ENCODE data around the gene PTPRG. TPM values are rescaled to one million over a fixed set of nuclear protein-coding genes. Genes with fewer than 3 reads are reported as not detected.

The PTPRG gene
- total RNA-seq, 2 experiments from 2014 or later = 0.13 to 0.70 TPM

- H3K9me2 ChIP-seq (ENCODE audit: insufficient read depth, low read length) = no peaks in the 10 kb centered on the region
- no peak for TF ChIP-seq CTCF (conservative IDR thresholded peaks at IDR 0.05; ENCODE audit: low read length)
- TF ChIP-seq EZH2phosphoT487 (IDR thresholded peaks at IDR 0.05; ENCODE audit: borderline replicate concordance, low read depth, low read length) = no peak
- no peaks in the 10 kb centered on the region for H4K20me1 ChIP-seq (ENCODE audit: insufficient read depth, low read length)
- no peaks in the 10 kb centered on the region for H3K36me3 ChIP-seq (ENCODE audit: insufficient read depth, low read length)
- BruUV-seq (replicated peaks) = no TSS peak
- CTCF ChIA-PET (ENCODE audit: unreplicated experiment) = no interaction called here
- no peaks in the 10 kb centered on the region for H3K79me2 ChIP-seq (ENCODE audit: insufficient read depth, low read depth, low read length)
- no peaks in the 10 kb centered on the region for H3K9me3 ChIP-seq (ENCODE audit: low read length)
- H3K4me1 ChIP-seq (ENCODE audit: insufficient read depth, low read length, poor library complexity, severe bottlenecking) = no peaks in the 10 kb centered on the region
- no peak overlapping the region for H2AFZ ChIP-seq (ENCODE audit: low read length)
- intact Hi-C loops (cut with micrococcal nuclease; ENCODE audit: unreplicated experiment) = no loop called here
- POLR2A ChIA-PET = interaction anchor here (0.6 kb wide), 1 partner anchor 428 kb away, joined by 3 read pairs; no protein-coding TSS in a partner anchor
- DNase-seq (ENCODE audit: low spot score) = no peak
- H3K27ac ChIP-seq (ENCODE audit: low read depth, low read length, poor library complexity, severe bottlenecking) = no peak overlapping the region
- H3K4me3 ChIP-seq (ENCODE audit: low read depth, low read length, poor library complexity, severe bottlenecking) = no peak overlapping the region
- H3K4me2 ChIP-seq (ENCODE audit: low read length) = no peak overlapping the region
Observed at GRCh38 chr3:62229211-62229610, 667.8 kb downstream of the PTPRG start.

DNA sequence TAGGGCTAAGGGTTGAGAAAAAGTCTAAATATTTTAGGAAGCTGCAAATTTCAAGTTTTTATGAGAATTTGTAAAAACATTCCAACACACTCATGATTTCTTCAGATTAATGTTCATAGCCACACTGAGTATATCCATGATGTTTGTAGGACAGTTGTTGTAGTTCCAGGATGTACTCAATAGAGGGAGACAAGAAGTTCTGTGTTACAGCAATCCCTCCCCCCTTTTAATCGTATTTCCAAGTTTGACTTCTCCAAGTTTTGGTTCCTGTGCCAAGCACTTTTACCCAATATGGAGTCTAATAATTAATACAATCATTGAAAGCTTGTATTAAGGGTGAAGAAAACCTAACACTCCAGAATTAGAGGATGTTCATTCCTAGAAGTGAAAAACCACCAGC is 668.5 kb downstream of the PTPRG start:
- intact Hi-C loops (cut with micrococcal nuclease; ENCODE audit: unreplicated experiment) = no loop called here
- Histone ChIP-seq H3K36me3 (ENCODE audit: insufficient read depth, low read length) (no peaks in the 10 kb centered on the region), H3K79me2 (ENCODE audit: insufficient read depth, low read depth, low read length) (no peaks in the 10 kb centered on the region), H4K20me1 (ENCODE audit: insufficient read depth, low read length) (no peaks in the 10 kb centered on the region), H3K4me2 (ENCODE audit: low read length) (no peak overlapping the region), H3K27ac (ENCODE audit: low read depth, low read length, poor library complexity, severe bottlenecking) (no peak overlapping the region), H3K9me2 (ENCODE audit: insufficient read depth, low read length) (no peaks in the 10 kb centered on the region), H2AFZ (ENCODE audit: low read length) (no peak overlapping the region), H3K4me3 (ENCODE audit: low read depth, low read length, poor library complexity, severe bottlenecking) (no peak overlapping the region), H3K4me1 (ENCODE audit: insufficient read depth, low read length, poor library complexity, severe bottlenecking) (no peaks in the 10 kb centered on the region), H3K9me3 (ENCODE audit: low read length) (no peaks in the 10 kb centered on the region)
- no peak for DNase-seq (ENCODE audit: low spot score)
- TF ChIP-seq EZH2phosphoT487 (IDR thresholded peaks at IDR 0.05; ENCODE audit: borderline replicate concordance, low read depth, low read length) (no peak), CTCF (conservative IDR thresholded peaks at IDR 0.05; ENCODE audit: low read length) (peak; percentile 51)
- POLR2A ChIA-PET = no interaction called here
- CTCF ChIA-PET (ENCODE audit: unreplicated experiment) = no interaction called here
- BruUV-seq (replicated peaks) = no TSS peak

DNA sequence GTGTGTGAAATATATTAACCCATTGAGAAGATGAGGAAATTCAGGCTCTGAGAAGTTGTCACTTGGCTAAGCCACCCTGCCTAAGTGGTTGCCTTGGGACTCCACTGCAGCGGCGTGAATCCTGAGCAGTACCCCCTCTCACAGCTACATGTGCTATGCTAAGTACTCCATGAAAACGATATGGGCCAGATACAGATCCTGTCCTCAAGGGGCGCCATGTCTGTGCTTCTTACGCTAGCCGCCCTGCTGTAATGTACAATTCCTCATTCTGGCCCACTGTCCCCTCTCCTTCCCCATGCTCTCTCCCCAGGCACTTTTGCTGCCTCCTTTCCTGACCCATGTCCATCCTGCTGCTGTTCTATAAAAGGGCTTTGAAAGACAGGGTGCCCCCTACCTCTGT is 671.7 kb downstream of the PTPRG start:
- no peak for TF ChIP-seq CTCF (conservative IDR thresholded peaks at IDR 0.05; ENCODE audit: low read length)
- TF ChIP-seq EZH2phosphoT487 (IDR thresholded peaks at IDR 0.05; ENCODE audit: borderline replicate concordance, low read depth, low read length) = no peak
- Histone ChIP-seq H3K27ac (ENCODE audit: low read depth, low read length, poor library complexity, severe bottlenecking) (no peak overlapping the region), H3K79me2 (ENCODE audit: insufficient read depth, low read depth, low read length) (no peaks in the 10 kb centered on the region), H2AFZ (ENCODE audit: low read length) (no peak overlapping the region), H3K4me3 (ENCODE audit: low read depth, low read length, poor library complexity, severe bottlenecking) (no peak overlapping the region), H4K20me1 (ENCODE audit: insufficient read depth, low read length) (no peaks in the 10 kb centered on the region), H3K4me2 (ENCODE audit: low read length) (no peak overlapping the region), H3K9me3 (ENCODE audit: low read length) (no peaks in the 10 kb centered on the region), H3K4me1 (ENCODE audit: insufficient read depth, low read length, poor library complexity, severe bottlenecking) (no peaks in the 10 kb centered on the region), H3K36me3 (ENCODE audit: insufficient read depth, low read length) (no peaks in the 10 kb centered on the region), H3K9me2 (ENCODE audit: insufficient read depth, low read length) (no peaks in the 10 kb centered on the region)
- no peak for DNase-seq (ENCODE audit: low spot score)
- POLR2A ChIA-PET = no interaction called here
- intact Hi-C loops (cut with micrococcal nuclease; ENCODE audit: unreplicated experiment) = no loop called here
- BruUV-seq (replicated peaks) = no TSS peak
- CTCF ChIA-PET (ENCODE audit: unreplicated experiment) = no interaction called here
